Thymus (tissue), 11 donors: ENCODE results near the gene PITPNM3. TPM values are rescaled to one million over a fixed set of nuclear protein-coding genes. Genes with fewer than 3 reads are reported as not detected.
A peak's percentile ranks its signal among the peaks of the same experiment; 100 is the strongest.
"Not testable (repeated sequence)": the region's sequence is repeated elsewhere in the genome, so short reads cannot be mapped to it uniquely, and the experiment has no call there.

Source experiments
- DNase-seq, 9 donors: peaks; one replicate each; pipeline ENCODE4 v3.0.0-alpha.2; 2013; ENCODE audit warnings: low spot score in 9 of 9, low read depth in 6 of 9, missing footprints in 1 of 9
- H3K27ac ChIP-seq, 2 donors: one replicate each; pipeline ENCODE4 v1.5.1; 2013; ENCODE audit warnings: control low read depth in 1 of 2, low read depth in 1 of 2, low read length in 1 of 2, mild to moderate bottlenecking in 1 of 2, moderate library complexity in 1 of 2
- H3K27me3 ChIP-seq, 2 donors: one replicate each; pipeline ENCODE4 v1.5.1; 2013; ENCODE audit warnings: low read length in 1 of 2; ENCODE audit not compliant: control insufficient read depth in 2 of 2, insufficient read depth in 1 of 2
- H3K36me3 ChIP-seq, 2 donors: one replicate each; pipeline ENCODE4 v1.5.1; 2013; ENCODE audit warnings: low read length in 1 of 2, mild to moderate bottlenecking in 1 of 2, moderate library complexity in 1 of 2; ENCODE audit not compliant: control insufficient read depth in 2 of 2, insufficient read depth in 2 of 2
- H3K4me1 ChIP-seq, 2 donors: one replicate each; pipeline ENCODE4 v1.5.1; 2013; ENCODE audit warnings: low read length in 2 of 2; ENCODE audit not compliant: control insufficient read depth in 2 of 2, insufficient read depth in 2 of 2
- H3K4me3 ChIP-seq, 2 donors: one replicate each; pipeline ENCODE4 v1.5.1; 2013; ENCODE audit warnings: low read length in 2 of 2, control low read depth in 1 of 2, mild to moderate bottlenecking in 1 of 2
- H3K9me3 ChIP-seq, 2 donors: one replicate each; pipeline ENCODE4 v1.5.1; 2013; ENCODE audit warnings: low read length in 1 of 2, mild to moderate bottlenecking in 1 of 2; ENCODE audit not compliant: control insufficient read depth in 2 of 2, insufficient read depth in 1 of 2
- WGBS: extraction: QIAGEN DNeasy Blood & Tissue Kit; methylation state at CpG from one replicate; pipeline ENCODE4 v1.1.7; 2013; 5-methylcytosine and 5-hydroxymethylcytosine counted together
- polyA plus RNA-seq: library from polyadenylated mRNA; stranded (reverse); fragments of 200-250 nt; gene quantifications from one replicate; pipeline ENCODE4 v1.2.3, GENCODE V29; 2013
- total RNA-seq: library from RNA; stranded (reverse); fragments of 120-200 nt; gene quantifications from one replicate; pipeline ENCODE4 v1.2.4, GENCODE V29; 2013
- donor health status: healthy.

Gene PITPNM3
- total and polyA plus RNA-seq, 2 donors = 0.33 to 0.52 TPM

DNA sequence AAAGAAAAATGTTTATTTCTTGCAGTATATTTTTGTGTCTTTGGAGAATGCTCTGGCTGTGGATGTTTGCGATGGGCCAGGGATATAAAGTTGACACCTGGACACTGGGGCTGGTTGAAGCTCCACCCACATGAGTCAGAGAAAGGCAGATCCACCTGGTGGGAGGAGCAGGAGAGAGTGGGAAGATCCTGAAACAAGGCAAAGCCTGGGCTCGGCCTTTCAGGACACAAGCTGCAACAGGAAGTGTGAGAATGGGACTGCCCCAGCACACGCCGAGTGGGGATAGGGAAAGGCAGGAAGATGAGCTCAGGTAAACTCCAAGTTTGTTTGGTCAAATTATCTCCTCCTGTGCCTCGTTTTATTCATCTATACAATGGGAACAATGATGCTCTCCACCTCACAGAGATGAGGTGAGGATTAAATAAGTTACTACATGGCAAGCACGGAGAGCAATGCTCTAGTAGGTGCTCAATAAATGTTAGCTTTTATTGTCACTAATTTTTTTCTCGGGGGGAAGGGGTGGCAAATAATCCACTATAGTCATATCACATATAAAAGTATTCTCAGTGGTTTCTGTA, 21.4 kb upstream of the PITPNM3 start:
- Histone ChIP-seq H3K9me3 (no peaks in the 10 kb centered on the region), H3K4me3 (no peak overlapping the region), H3K27me3 (no peaks in the 10 kb centered on the region), H3K36me3 (peaks cover 21% of the 10 kb centered on the region in 2 donors), H3K4me1 (peaks cover 6 to 11% of the 10 kb centered on the region in 2 donors), H3K27ac (no peak overlapping the region)
- 97% methylated on average over 7 of the region's 7 CpGs for WGBS
- DNase-seq = no peak

- Histone ChIP-seq H3K4me1 (peaks cover 6 to 11% of the 10 kb centered on the region in 2 donors), H3K9me3 (no peaks in the 10 kb centered on the region), H3K27ac (no peak overlapping the region), H3K4me3 (no peak overlapping the region), H3K36me3 (peaks cover 15 to 16% of the 10 kb centered on the region in 2 donors), H3K27me3 (no peaks in the 10 kb centered on the region)
- WGBS = 97% methylated on average over 7 of the region's 7 CpGs
- no peak for DNase-seq
Measured at GRCh38 chr17:6576038-6576785, 19.9 kb upstream of the PITPNM3 start.

DNA sequence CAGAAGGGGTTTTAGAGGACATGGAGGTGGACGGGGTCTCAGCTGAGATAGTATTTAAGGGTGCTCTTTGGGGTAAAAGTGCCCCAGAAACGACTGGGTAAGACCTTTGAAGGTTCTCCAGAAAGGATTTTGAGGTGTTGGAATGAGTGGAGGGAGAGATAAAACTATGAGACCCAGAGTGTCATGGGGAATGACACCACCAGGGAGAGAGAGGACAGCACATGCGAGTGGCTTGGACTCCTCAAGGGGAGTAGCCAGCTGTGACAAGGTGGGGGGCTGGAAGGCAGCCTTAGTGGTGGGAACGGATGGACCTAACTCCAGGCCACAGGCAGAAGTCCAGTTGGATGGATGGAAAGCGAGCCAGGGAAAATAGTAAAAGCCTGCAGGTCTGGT, 19.2 kb upstream of the PITPNM3 start:
- 81% methylated on average over 5 of the region's 5 CpGs for WGBS
- Histone ChIP-seq H3K4me1 (peaks cover 6 to 11% of the 10 kb centered on the region in 2 donors), H3K36me3 (peaks cover 15% of the 10 kb centered on the region in 2 donors), H3K27me3 (no peaks in the 10 kb centered on the region), H3K9me3 (no peaks in the 10 kb centered on the region), H3K4me3 (no peak overlapping the region), H3K27ac (no peak overlapping the region)
- DNase-seq = no peak

DNA sequence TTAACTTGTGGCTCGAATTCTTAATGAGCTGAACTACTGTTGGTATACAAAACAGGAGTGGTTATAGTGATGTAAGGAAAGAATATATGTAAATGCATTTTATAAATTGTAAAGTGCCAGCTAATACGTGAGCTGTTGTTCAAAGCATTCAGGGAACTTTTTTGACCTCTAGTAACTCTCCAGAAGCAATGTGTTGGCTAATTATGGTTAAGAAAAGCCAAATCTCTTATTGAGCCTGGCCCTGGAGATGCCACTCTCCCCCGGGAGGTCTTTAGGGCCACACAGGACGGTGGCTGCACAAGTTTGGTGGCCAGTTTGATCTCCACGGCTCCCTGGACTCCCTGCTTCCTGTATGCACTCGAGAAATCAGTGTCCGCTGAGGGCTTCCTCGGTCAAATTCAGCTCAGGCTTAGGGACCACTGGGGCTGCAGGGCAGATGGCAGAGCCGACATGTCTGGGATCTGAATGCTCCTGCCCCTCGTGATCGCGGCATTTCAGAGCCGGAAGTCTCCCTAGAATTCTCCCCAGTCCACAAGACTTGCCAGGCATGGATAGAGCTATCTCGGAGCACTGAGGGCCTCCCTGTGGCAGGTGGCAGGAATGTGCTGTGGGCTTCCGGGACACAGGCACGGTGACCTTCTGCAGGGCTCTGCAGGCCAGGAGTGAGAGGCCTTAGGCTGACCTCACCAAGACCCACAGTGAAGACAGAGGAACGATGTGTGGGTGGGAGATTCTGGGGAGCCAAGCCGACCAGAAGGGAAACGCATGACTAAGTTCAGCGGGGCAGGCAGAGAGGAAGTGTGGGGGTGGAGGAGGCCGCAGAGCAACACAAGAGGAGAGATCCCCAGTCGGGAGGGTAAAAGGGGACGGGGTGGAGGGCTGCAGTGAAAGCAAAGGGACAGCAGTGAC, 18.6 kb upstream of the PITPNM3 start:
- H3K4me3 ChIP-seq = no peak overlapping the region
- H3K27me3 ChIP-seq = no peaks in the 10 kb centered on the region
- DNase-seq = peak in 2 of 9 donors; percentile 13 to 27
- H3K36me3 ChIP-seq = peaks cover 14 to 15% of the 10 kb centered on the region in 2 donors
- H3K9me3 ChIP-seq = no peaks in the 10 kb centered on the region
- WGBS = 49% methylated on average over 23 of the region's 23 CpGs
- no peak overlapping the region for H3K27ac ChIP-seq
- peaks cover 6 to 11% of the 10 kb centered on the region in 2 donors for H3K4me1 ChIP-seq

- Histone ChIP-seq H3K36me3 (peaks cover 8% of the 10 kb centered on the region in 2 donors), H3K27me3 (no peaks in the 10 kb centered on the region), H3K4me1 (peaks cover 6 to 11% of the 10 kb centered on the region in 2 donors), H3K4me3 (no peak overlapping the region), H3K27ac (no peak overlapping the region), H3K9me3 (no peaks in the 10 kb centered on the region)
- no peak for DNase-seq
- 97% methylated on average over 13 of the region's 13 CpGs for WGBS
Measured at GRCh38 chr17:6573982-6574686, 17.8 kb upstream of the PITPNM3 start.

DNA sequence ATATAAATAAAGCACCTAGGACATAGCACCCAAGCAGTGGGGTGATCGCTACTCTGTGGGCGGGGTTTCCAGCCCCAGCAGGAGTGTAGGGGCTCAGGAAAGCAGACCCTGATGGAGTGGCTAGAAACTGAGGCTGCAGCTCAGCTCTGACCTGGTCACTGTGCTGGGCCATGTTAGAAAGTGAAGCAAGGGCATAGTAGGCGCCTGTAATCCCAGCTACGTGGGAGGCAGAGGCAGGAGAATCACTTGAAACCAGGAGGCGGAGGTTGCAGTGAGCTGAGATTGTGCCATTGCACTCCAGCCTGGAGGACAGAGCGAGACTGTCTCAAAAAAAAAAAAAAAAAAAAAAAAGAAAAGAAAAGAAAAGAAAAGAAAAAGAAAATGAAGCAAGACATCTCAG, 17.1 kb upstream of the PITPNM3 start:
- not testable (repeated sequence) for DNase-seq, H3K36me3 ChIP-seq, H3K27me3 ChIP-seq, H3K27ac ChIP-seq, H3K4me3 ChIP-seq, H3K9me3 ChIP-seq
- peaks cover 6 to 11% of the 10 kb centered on the region in 2 donors for H3K4me1 ChIP-seq
- WGBS = 97% methylated on average over 6 of the region's 6 CpGs

DNA sequence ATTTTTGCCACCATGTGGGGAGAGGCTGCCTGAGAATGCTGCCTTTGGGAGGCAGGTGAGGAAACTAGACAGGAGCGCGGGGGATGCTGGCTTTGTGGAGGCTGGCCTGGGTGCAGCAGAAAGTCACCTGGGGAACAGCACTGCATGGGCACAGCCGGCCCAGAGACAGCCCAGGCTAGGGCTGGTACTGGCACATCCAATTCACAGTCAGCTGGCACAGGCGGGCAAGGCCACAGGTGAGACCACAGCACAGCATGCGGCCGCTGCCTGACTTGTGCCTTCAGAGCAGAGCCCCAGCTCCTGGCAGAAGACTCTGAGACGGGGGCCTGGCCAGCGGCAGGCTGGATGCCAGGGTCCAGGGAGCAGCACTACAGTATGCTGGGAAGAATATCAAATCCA, 16.6 kb upstream of the PITPNM3 start:
- Histone ChIP-seq H3K27me3 (no peaks in the 10 kb centered on the region), H3K36me3 (peaks cover 0 to 6% of the 10 kb centered on the region in 2 donors), H3K4me3 (no peak overlapping the region), H3K4me1 (peaks cover 6 to 11% of the 10 kb centered on the region in 2 donors), H3K9me3 (no peaks in the 10 kb centered on the region), H3K27ac (no peak overlapping the region)
- WGBS = 96% methylated on average over 8 of the region's 8 CpGs
- no peak for DNase-seq

DNA sequence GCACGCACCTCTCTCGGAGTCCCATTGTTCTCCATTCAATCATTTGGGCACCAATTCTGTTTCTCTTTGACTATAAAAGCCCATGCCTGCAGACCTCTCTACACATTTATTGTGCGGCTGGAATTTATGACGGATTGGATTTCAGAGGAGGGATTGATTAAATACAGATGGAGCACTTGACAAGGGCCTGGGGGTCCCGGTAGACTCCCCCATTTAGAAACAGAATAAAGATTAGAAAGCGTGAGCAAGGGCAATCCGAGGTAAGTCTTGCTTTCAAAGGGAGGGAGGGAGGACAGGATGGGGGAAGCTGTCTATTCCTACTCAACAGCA, 15.1 kb upstream of the PITPNM3 start:
- H3K27ac ChIP-seq = no peak overlapping the region
- no peaks in the 10 kb centered on the region for H3K36me3 ChIP-seq
- H3K9me3 ChIP-seq = no peaks in the 10 kb centered on the region
- no peak for DNase-seq
- 97% methylated on average over 7 of the region's 7 CpGs for WGBS
- H3K4me1 ChIP-seq = peaks cover 6 to 11% of the 10 kb centered on the region in 2 donors
- H3K27me3 ChIP-seq = no peaks in the 10 kb centered on the region
- no peak overlapping the region for H3K4me3 ChIP-seq
